Activated T-cell treated with anti-CD3 and anti-CD28 coated beads for 24 hours (primary cell): ENCODE measurements around the gene GJC2.

Experiments used
- DNase-seq: peaks from one replicate; pipeline ENCODE4 v3.0.0-alpha.2; 2020; ENCODE audit warnings: low read depth

GJC2 gene

GRCh38 chr1:228145463-228146416, 4.0 kb upstream of the GJC2 start:
- DNase-seq: no peak

- no peak for DNase-seq
These were observed 3.1 kb upstream of the GJC2 start for GRCh38 chr1:228146417-228147150.

GRCh38 chr1:228147151-228147693, 2.5 kb upstream of the GJC2 start:
- DNase-seq: no peak

- DNase-seq: no peak
These were observed 2.0 kb upstream of the GJC2 start for GRCh38 chr1:228147768-228148167.

- no peak for DNase-seq
These were observed 1.4 kb upstream of the GJC2 start for GRCh38 chr1:228148196-228148861.

- no peak for DNase-seq
These were observed 760 bp upstream of the GJC2 start for GRCh38 chr1:228148935-228149405.

- no peak for DNase-seq
These were observed 360 bp downstream of the GJC2 start for GRCh38 chr1:228150120-228150460.

- DNase-seq: no peak
These were observed 890 bp downstream of the GJC2 start for GRCh38 chr1:228150461-228151179.

GRCh38 chr1:228151180-228151925, 1.6 kb downstream of the GJC2 start:
- DNase-seq: no peak

GRCh38 chr1:228152097-228152917, 2.6 kb downstream of the GJC2 start:
- DNase-seq: no peak

- DNase-seq: no peak
These were observed 3.2 kb downstream of the GJC2 start for GRCh38 chr1:228152918-228153258.

- DNase-seq: no peak
These were observed 4.4 kb downstream of the GJC2 start for GRCh38 chr1:228154021-228154669.

- DNase-seq: peak; percentile 24
These were observed 5.2 kb downstream of the GJC2 start for GRCh38 chr1:228154670-228155571.

GRCh38 chr1:228155596-228156514, 6.1 kb downstream of the GJC2 start:
- no peak for DNase-seq

GRCh38 chr1:228156515-228156881, 6.8 kb downstream of the GJC2 start:
- no peak for DNase-seq

GRCh38 chr1:228156941-228157728, 7.4 kb downstream of the GJC2 start:
- no peak for DNase-seq

- DNase-seq: no peak
These were observed 8.0 kb downstream of the GJC2 start for GRCh38 chr1:228157729-228158126.
